Esophagus muscularis mucosa (tissue), 4 donors: Measurements from ENCODE around the gene MYADML2.

ENCODE experiments used
- EP300 ChIP-seq: sonication (generic); formaldehyde crosslinking; IDR thresholded peaks from one replicate; pipeline ENCODE4 v1.6.1; 2017; ENCODE audit warnings: antibody characterized with exemption
- POLR2AphosphoS5 ChIP-seq, 2 donors: sonication (generic); formaldehyde crosslinking; IDR thresholded peaks; one replicate each; pipeline ENCODE4 v1.6.1; 2017; ENCODE audit warnings: antibody characterized with exemption in 2 of 2
- TF ChIP-seq, protein P1 (sequence below), 3 experiments: fragments of 200-600 bp in 2 of 3; fragments of 450-650 bp in 1 of 3; sonication (generic) in 2 of 3; IDR thresholded peaks; one replicate each; pipeline ENCODE4 v1.5.1; 2017 to 2019; ENCODE audit warnings: antibody characterized with exemption in 3 of 3, mild to moderate bottlenecking in 2 of 3, moderate library complexity in 1 of 3

DNA sequence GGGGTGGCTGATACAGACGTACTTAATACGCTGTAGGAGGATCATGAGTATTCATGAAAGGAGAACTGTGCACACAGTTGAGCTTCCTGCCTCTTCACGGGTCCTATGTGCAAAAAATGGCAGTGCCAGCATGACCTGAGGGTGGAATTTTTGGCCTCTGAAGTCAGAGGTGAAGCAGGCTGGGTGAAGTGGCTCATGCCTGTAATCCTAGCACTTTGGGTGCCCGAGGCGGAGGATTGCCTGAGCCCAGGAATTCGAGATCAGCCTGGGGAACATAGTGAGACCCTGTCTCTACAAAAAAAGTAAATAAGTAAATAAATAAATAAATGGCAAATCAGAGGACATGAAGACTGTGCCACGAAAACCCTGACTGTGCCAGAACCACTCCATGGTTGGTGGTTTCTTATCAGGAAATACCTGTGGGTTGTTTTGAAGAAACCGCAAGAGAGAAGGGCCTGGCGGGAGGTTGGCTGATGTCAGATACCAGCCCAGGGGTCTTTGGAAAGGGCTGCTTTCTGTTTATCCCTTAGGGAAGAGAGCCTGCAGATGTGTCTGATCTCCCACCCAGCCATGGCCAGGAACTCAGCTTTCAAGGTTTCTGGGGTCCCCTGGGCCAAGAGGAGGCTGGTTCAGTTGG, 33.8 kb upstream of the MYADML2 start:
- TF ChIP-seq, protein P1, sequence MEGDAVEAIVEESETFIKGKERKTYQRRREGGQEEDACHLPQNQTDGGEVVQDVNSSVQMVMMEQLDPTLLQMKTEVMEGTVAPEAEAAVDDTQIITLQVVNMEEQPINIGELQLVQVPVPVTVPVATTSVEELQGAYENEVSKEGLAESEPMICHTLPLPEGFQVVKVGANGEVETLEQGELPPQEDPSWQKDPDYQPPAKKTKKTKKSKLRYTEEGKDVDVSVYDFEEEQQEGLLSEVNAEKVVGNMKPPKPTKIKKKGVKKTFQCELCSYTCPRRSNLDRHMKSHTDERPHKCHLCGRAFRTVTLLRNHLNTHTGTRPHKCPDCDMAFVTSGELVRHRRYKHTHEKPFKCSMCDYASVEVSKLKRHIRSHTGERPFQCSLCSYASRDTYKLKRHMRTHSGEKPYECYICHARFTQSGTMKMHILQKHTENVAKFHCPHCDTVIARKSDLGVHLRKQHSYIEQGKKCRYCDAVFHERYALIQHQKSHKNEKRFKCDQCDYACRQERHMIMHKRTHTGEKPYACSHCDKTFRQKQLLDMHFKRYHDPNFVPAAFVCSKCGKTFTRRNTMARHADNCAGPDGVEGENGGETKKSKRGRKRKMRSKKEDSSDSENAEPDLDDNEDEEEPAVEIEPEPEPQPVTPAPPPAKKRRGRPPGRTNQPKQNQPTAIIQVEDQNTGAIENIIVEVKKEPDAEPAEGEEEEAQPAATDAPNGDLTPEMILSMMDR (IDR thresholded peaks at IDR 0.05): no peak
- TF ChIP-seq EP300 (no peak), POLR2AphosphoS5 (IDR thresholded peaks at IDR 0.05) (no peak)
